22Rv1 (cell line): ENCODE data around the gene SLC16A1.

ENCODE experiments used
- H3K27ac ChIP-seq: fragments of 450-650 bp; 2 replicates; pipeline ENCODE4 v1.5.1; 2017
- ZFX ChIP-seq: fragments of 450-650 bp; IDR thresholded peaks from 2 replicates; pipeline ENCODE4 v1.6.1; 2017; ENCODE audit warnings: antibody characterized with exemption, borderline replicate concordance
- TF ChIP-seq, protein P1 (sequence below): fragments of 450-650 bp; IDR thresholded peaks from 2 replicates; pipeline ENCODE4 v1.5.1; 2017; ENCODE audit warnings: mild to moderate bottlenecking

Gene SLC16A1

DNA sequence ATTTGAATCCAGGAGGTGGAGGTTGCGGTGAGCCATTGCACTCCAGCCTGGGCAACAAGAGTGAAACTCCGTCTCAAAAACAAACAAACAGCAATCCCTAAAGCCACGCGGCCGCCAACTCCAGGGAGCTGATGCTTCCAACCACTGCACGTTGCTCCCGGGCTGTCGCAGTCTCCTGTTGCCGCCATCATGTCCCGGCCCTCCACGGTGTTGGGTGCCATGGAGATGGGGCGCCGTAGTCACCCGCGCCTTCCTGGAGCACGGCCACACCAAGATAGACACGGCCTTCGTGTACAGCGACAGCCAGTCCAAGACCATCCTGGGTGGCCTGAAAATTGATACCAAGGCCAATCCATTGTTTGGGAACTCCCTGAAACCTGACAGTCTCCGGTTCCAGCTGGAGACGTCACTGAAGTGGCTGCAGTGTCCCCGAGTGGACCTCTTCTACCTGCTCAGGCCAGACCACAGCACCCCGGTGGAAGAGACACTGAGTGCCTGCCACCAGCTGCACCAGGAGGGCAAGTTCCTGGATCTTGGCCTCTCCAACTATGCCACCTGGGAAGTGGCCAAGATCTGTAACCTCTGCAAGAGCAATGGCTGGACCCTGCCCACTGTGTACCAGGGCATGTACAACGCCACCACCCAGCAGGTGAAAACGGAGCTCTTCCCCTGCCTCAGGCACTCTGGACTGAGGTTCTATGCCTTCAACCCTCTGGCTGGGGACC is 32.6 kb downstream of the SLC16A1 start:
- H3K27ac ChIP-seq = no peak overlapping the region
- no peak for TF ChIP-seq ZFX
- TF ChIP-seq, protein P1, sequence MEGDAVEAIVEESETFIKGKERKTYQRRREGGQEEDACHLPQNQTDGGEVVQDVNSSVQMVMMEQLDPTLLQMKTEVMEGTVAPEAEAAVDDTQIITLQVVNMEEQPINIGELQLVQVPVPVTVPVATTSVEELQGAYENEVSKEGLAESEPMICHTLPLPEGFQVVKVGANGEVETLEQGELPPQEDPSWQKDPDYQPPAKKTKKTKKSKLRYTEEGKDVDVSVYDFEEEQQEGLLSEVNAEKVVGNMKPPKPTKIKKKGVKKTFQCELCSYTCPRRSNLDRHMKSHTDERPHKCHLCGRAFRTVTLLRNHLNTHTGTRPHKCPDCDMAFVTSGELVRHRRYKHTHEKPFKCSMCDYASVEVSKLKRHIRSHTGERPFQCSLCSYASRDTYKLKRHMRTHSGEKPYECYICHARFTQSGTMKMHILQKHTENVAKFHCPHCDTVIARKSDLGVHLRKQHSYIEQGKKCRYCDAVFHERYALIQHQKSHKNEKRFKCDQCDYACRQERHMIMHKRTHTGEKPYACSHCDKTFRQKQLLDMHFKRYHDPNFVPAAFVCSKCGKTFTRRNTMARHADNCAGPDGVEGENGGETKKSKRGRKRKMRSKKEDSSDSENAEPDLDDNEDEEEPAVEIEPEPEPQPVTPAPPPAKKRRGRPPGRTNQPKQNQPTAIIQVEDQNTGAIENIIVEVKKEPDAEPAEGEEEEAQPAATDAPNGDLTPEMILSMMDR = no peak

DNA sequence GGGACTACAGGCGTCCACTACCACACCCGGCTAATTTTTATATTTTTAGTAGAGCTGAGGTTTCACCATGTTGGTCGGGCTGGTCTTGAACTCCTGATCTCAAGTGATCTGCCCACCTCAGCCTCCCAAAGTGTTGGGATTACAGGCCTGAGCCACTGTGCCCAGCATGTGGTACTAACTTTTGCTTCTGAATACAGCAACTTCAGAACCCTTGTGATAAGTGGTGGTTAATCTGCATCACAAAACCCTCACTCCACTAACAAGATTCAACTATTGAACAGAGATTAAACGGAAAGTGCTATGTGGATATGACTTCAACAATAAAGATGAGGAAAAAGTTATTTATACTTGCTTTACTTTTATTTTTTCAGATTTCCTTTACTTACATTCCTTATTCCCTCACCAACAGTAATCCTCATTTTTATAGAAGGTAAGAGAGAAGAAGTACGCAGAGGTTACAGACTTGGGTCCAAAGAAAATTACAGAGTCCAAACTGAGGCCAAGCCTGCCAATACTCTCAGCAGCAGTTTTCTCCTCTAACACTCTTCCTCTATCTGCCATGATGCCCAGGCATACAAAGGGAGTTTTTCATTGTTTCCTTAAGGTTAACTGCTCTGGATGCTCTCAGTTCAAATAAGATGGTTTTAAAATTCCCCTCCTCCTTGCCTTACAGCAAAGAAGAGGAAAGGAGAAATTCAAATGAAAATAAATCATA is 44.3 kb downstream of the SLC16A1 start:
- no peak overlapping the region for H3K27ac ChIP-seq
- TF ChIP-seq, protein P1 = no peak
- TF ChIP-seq ZFX = no peak

DNA sequence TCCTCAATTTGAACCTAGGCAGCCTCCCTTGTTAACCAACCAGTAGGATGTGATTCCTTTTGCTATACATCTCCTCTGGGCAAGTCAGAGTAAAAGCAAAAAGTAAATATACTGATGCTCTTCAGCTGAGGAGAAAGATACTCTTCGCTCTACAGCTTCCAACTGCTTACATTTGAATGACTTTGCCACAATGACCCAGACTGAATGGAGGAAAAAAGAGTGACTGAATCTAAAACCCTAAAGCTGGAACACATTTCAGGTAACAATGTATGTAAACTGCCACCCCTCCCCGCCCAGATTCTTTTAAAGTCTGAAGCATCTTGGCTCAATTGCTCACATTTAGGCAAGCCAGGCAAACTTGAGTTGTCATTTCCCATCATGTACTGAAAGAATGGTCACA is 46.1 kb downstream of the SLC16A1 start:
- no peak overlapping the region for H3K27ac ChIP-seq
- no peak for TF ChIP-seq ZFX
- TF ChIP-seq, protein P1 = no peak

DNA sequence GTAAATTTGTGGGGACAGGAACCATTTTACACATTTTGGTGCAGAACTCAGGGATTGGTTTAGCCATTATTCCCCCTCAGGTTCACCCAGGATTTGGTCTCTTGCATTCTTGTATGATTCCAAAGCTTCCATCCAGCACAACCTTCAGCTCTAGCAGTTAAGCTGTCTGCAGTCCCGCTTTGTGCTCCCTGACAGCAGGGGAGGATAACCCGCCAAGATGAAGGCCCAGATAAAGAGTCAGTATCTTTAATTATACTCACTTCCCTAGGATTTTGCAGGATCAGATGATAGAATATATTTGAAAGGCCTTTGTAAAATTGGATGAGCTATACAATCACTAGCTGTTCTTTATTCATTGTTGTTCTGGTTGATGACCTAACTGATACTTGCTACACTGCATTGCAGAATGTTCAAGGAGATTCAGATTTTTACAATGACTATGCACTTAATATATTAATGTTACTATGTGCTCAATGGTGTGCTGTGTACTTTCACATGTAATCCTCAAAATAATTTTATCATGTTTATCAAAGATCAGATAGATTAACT is 49.8 kb downstream of the SLC16A1 start:
- H3K27ac ChIP-seq = no peak overlapping the region
- TF ChIP-seq, protein P1 = no peak
- TF ChIP-seq ZFX = no peak

DNA sequence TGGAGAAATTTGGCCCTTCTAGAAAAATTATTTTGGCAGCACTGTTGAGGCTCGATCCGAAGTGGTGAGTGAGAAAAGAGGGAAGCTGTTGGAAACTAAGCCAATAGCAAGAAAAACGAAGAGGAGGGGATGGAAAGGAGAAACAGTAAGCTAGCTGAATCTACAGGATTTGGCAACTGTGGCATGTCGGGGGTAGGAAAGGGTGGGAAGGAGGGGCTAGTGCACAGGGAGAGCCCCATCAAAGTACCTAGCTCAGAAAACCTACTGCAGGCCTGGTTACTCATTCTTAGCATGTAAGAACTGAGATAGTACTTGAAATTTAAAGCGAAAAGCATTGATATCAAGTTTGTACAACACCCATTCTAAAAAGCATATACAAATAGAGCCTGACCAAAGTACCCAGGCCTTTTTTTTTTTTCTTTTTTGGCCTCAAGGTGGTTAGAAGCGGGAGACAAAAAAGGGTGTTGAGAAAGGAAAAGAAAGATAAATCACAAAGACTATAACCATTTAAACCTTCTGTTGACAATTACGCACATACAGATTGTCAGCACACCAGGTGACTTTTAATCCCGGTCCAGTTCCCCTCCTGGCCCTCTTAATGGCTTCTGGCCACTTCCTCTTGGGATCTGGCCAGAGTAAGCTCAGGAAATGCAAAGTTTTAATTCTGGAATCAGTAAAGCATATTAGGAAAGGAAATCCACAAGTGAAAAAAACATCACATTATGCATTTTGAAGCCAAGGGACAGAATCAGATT is 50.4 kb downstream of the SLC16A1 start:
- no peak for TF ChIP-seq ZFX
- TF ChIP-seq, protein P1 = no peak
- no peak overlapping the region for H3K27ac ChIP-seq

DNA sequence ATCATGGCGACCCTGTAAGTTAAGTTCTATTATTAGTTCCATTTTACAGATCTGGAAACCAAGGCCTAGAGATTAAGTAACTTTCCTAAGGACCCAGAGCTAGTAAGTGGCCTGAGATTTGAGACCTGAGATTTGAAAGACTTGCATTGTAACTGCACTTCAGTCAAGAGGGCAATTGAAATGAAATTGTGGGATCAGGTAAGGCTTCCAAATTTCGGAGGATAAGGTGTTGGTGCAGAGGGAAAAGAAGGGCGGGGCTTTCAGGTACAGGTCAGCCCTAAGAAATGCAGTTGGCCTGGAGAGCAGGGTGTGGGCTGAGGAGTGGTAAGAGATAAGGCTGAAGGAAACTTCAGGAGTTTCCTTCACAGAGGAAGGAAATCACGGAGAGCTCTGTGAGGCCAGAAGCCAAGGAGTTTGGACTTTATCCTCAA is 51.1 kb downstream of the SLC16A1 start:
- TF ChIP-seq ZFX = no peak
- TF ChIP-seq, protein P1 = no peak
- H3K27ac ChIP-seq = no peak overlapping the region
